Aorta (tissue), 4 donors: ENCODE measurements around the gene RAD51AP2. TPM values are rescaled to one million over a fixed set of nuclear protein-coding genes. Genes with fewer than 3 reads are reported as not detected.

Source experiments
- polyA plus RNA-seq, 2 donors: library from polyadenylated mRNA; stranded (reverse); fragments of 200-250 nt; gene quantifications; one replicate each; pipeline ENCODE4 v1.2.3, GENCODE V29; 2013
- total RNA-seq, 2 donors: library from RNA; stranded (reverse); fragmentation: NEBNext Ultra II Directional; extraction: Animal tissue kit (Norgen Biotek cat#: 25700); gene quantifications; one replicate each; pipeline ENCODE4 v1.2.1, GENCODE V29; 2021
- donor health status: healthy with polysubstance abuse.
- donor health status: Bipolar disorder and iron deficiency.
- donor health status: DM: no; HTN: no; CAD: no.
- donor health status: DM: yes; HTN: yes; CAD: no.

Gene RAD51AP2
- total and polyA plus RNA-seq, 4 donors, result 0.13 TPM; not detected in 3

Other genes with a start within 250 kb of the RAD51AP2 start
- not detected for gene VSNL1, start 22.3 kb upstream of the RAD51AP2 start, total RNA-seq
- not detected for gene VSNL1, start 22.3 kb upstream of the RAD51AP2 start, polyA plus RNA-seq
- gene SMC6, start 235.4 kb upstream of the RAD51AP2 start, total RNA-seq, result 10 to 100 TPM; 11.6 to 17.2 TPM
- gene SMC6, start 235.4 kb upstream of the RAD51AP2 start, polyA plus RNA-seq, result 1 to 10 TPM; 5.5 to 5.7 TPM
- gene GEN1, start 235.7 kb upstream of the RAD51AP2 start, total RNA-seq, result 1 to 10 TPM; 3.5 to 5.5 TPM
- 1 to 10 TPM; 1.2 to 1.5 TPM for gene GEN1, start 235.7 kb upstream of the RAD51AP2 start, polyA plus RNA-seq